K562 (cell line): ENCODE measurements around the gene SDSL. TPM values are rescaled to one million over a fixed set of nuclear protein-coding genes. Genes with fewer than 3 reads are reported as not detected.
A peak's percentile ranks its signal among the peaks of the same experiment; 100 is the strongest.

Experiments
- ATAC-seq: fragments of 200-7000 bp; cut with Tn5 transposase; 3 replicates; pipeline ENCODE4 v1.9.1; 2020; ENCODE audit warnings: moderate library complexity
- BruUV-seq: library from RNA; stranded (reverse); fragments of 400-500 nt; replicated peaks from 2 replicates; lab custom pipeline; 2021; lab: Mats Ljungman, UMichigan
- CTCF ChIA-PET: fragments of 300-600 bp; formaldehyde crosslinking; extraction: SDS; loops from one replicate; lab custom pipeline; 2021; ENCODE audit warnings: low intra/inter-chr PET ratio; lab: Yijun Ruan, JAX
- POLR2A ChIA-PET: fragments of 300-600, 350-650 bp; sonication (Branson Sonifier 250); formaldehyde crosslinking; extraction: SDS; loops from one replicate; lab custom pipeline; 2021; ENCODE audit warnings: antibody characterized with exemption, inconsistent platforms; lab: Yijun Ruan, JAX
- DNase-seq, 4 experiments: peaks; one replicate each; pipeline versions ENCODE4 v3.0.0 to v3.0.0-alpha.2; 2011 to 2018; ENCODE audit warnings: low spot score in 3 of 4, mixed read lengths in 3 of 4; ENCODE audit errors: extremely low read depth in 1 of 4
- FAIRE-seq: peaks from 2 replicates; lab custom pipeline; 2011; peaks lifted over from hg19 to GRCh38; lab: Jason Lieb, UNC
- H2AFZ ChIP-seq: 2 replicates; pipeline ENCODE4 v1.6.0; 2011; ENCODE audit warnings: low read depth, low read length, control low read depth, inconsistent platforms
- H3K27ac ChIP-seq: fragments of 200-600 bp; 3 replicates; pipeline ENCODE4 v1.8.0; 2011; ENCODE audit warnings: low read depth, mild to moderate bottlenecking, control low read depth, inconsistent platforms, low read length, moderate library complexity, mixed read lengths; ENCODE audit errors: extremely low read depth
- H3K27me3 ChIP-seq, 2 experiments: fragments of 300-600 bp in 1 of 2; 2 replicates in 1 of 2; 3 replicates in 1 of 2; pipeline versions ENCODE4 v1.6.0 to v1.8.0; 2011; ENCODE audit warnings: inconsistent platforms in 2 of 2, low read length in 2 of 2, mild to moderate bottlenecking in 1 of 2, mixed read lengths in 1 of 2, moderate library complexity in 1 of 2; ENCODE audit not compliant: control insufficient read depth in 2 of 2, insufficient read depth in 2 of 2
- H3K36me3 ChIP-seq: fragments of 300-600 bp; 3 replicates; pipeline ENCODE4 v1.8.0; 2011; ENCODE audit warnings: mild to moderate bottlenecking, low read length, inconsistent platforms; ENCODE audit not compliant: control insufficient read depth, insufficient read depth
- H3K4me1 ChIP-seq, 2 experiments: fragments of 200-600 bp in 1 of 2; replicated peaks in 1 of 2; 2 replicates in 1 of 2; 3 replicates in 1 of 2; pipeline versions ENCODE4 v1.5.1 to v1.8.0; 2011; ENCODE audit warnings: inconsistent platforms in 2 of 2, low read length in 2 of 2, mild to moderate bottlenecking in 1 of 2, mixed read lengths in 1 of 2, moderate library complexity in 1 of 2; ENCODE audit not compliant: control insufficient read depth in 2 of 2, insufficient read depth in 2 of 2
- H3K4me2 ChIP-seq: 2 replicates; pipeline ENCODE4 v1.6.1; 2011; ENCODE audit warnings: low read length, control low read depth, inconsistent platforms, mixed read lengths; ENCODE audit not compliant: insufficient read depth
- H3K4me3 ChIP-seq: fragments of 200-600 bp; sonication (generic), shearing (Covaris generic); 2 replicates; pipeline ENCODE4 v1.5.1; 2016; ENCODE audit warnings: control low read depth, inconsistent platforms
- H3K79me2 ChIP-seq: fragments of 200-600 bp; 3 replicates; pipeline ENCODE4 v1.8.0; 2011; ENCODE audit warnings: low read length, inconsistent platforms; ENCODE audit not compliant: control insufficient read depth, insufficient read depth
- H3K9ac ChIP-seq, 2 experiments: 2 replicates each; pipeline versions ENCODE4 v1.6.0 to v1.6.1; 2011; ENCODE audit warnings: low read depth in 2 of 2, low read length in 2 of 2, control low read depth in 1 of 2, inconsistent platforms in 1 of 2, mild to moderate bottlenecking in 1 of 2, mixed read lengths in 1 of 2; ENCODE audit not compliant: insufficient read depth in 1 of 2
- H3K9me1 ChIP-seq: one replicate; pipeline ENCODE4 v1.6.0; 2011; ENCODE audit warnings: inconsistent platforms, mild to moderate bottlenecking, low read length, moderate library complexity; ENCODE audit not compliant: control insufficient read depth, insufficient read depth
- H3K9me3 ChIP-seq: replicated peaks from 2 replicates; pipeline ENCODE4 v1.5.1; 2011; ENCODE audit warnings: low read depth, low read length, inconsistent platforms; ENCODE audit not compliant: control insufficient read depth, insufficient read depth
- H4K20me1 ChIP-seq: replicated peaks from 2 replicates; pipeline ENCODE4 v1.6.1; 2011; ENCODE audit warnings: low read length, inconsistent platforms, mixed read lengths; ENCODE audit not compliant: control insufficient read depth, insufficient read depth
- RBBP5 ChIP-seq: fragments of 200-600 bp; sonication (generic); IDR thresholded peaks from 2 replicates; pipeline ENCODE4 v1.6.1; 2012; ENCODE audit warnings: borderline replicate concordance, mild to moderate bottlenecking, low read length, control low read depth, inconsistent platforms; ENCODE audit not compliant: insufficient read depth, poor library complexity, severe bottlenecking
- RFX5 ChIP-seq: IDR thresholded peaks from 2 replicates; pipeline ENCODE4 v1.6.1; 2011; ENCODE audit warnings: low read depth, mild to moderate bottlenecking, improper control_type of control experiment, low read length
- ZNF121 ChIP-seq: sonication (generic); formaldehyde crosslinking; conservative IDR thresholded peaks from 2 replicates; pipeline ENCODE4 v1.8.0; 2022; ENCODE audit warnings: missing genetic modification reagents
- ZNF316 ChIP-seq: fragments of 450-650 bp; IDR thresholded peaks from 2 replicates; pipeline ENCODE4 v1.6.1; 2016
- ZNF551 ChIP-seq: fragments of 250-450 bp; sonication (Bioruptor Pico); IDR thresholded peaks from 2 replicates; pipeline ENCODE4 v1.5.0; 2021; ENCODE audit warnings: mild to moderate bottlenecking, moderate library complexity
- WGBS: fragments of 100-300 bp; shearing (Covaris generic); methylation state at CpG from one replicate; pipeline ENCODE4 v1.1.6; 2016; ENCODE audit warnings: low coverage, mixed read lengths; ENCODE audit not compliant: insufficient coverage; ENCODE audit errors: missing lambda C conversion rate; 5-methylcytosine and 5-hydroxymethylcytosine counted together
- in situ Hi-C: fragments of 300-500 bp; cut with MboI; formaldehyde crosslinking; loops from 4 replicates; pipeline ENCODE4 v1.15.0; 2018; ENCODE audit warnings: inconsistent platforms, mixed read lengths
- intact Hi-C: fragments of 100-400 bp; cut with micrococcal nuclease; formaldehyde crosslinking; loops from 2 replicates; pipeline ENCODE4 v1.14.2; 2022
- polyA plus RNA-seq, 8 experiments: library from polyadenylated mRNA; depleted of rRNA in 4 of 8; stranded (reverse) in 5 of 8; unstranded in 3 of 8; fragments of >200 nt; fragmentation: Nextera tagmentation in 2 of 8; fragmentation: Illumina TruSeq in 1 of 8; extraction: Ambion mirVana in 2 of 8; extraction: Trizol in 1 of 8; gene quantifications; 2 replicates each; pipeline versions ENCODE4 v1.2.1 to v1.2.3, GENCODE V29; 2011 to 2014; ENCODE audit warnings: inconsistent platforms in 1 of 8, missing spikeins in 1 of 8
- total RNA-seq, 7 experiments: library from RNA; depleted of rRNA in 6 of 7; stranded (reverse); fragments of >200 nt in 6 of 7; fragmentation: Illumina TruSeq in 2 of 7; extraction: Trizol in 2 of 7; gene quantifications; 2 replicates each; pipeline versions ENCODE4 v1.2.1 to v1.2.3, GENCODE V29; 2011 to 2021; ENCODE audit warnings: low replicate concordance in 1 of 7
- TF ChIP-seq, protein P1 (sequence below): fragments of 450-650 bp; conservative IDR thresholded peaks from 2 replicates; pipeline ENCODE4 v1.6.1; 2016; ENCODE audit warnings: missing genetic modification characterization, low read depth, mild to moderate bottlenecking, control low read depth, missing compliant biosample characterization

SDSL gene
- total and polyA plus RNA-seq, 9 of the 15 experiments (the other 6 are each of a cell fraction or from before 2014, with no cell fraction given), result 0.31 to 11.0 (median 7.4) TPM

DNA sequence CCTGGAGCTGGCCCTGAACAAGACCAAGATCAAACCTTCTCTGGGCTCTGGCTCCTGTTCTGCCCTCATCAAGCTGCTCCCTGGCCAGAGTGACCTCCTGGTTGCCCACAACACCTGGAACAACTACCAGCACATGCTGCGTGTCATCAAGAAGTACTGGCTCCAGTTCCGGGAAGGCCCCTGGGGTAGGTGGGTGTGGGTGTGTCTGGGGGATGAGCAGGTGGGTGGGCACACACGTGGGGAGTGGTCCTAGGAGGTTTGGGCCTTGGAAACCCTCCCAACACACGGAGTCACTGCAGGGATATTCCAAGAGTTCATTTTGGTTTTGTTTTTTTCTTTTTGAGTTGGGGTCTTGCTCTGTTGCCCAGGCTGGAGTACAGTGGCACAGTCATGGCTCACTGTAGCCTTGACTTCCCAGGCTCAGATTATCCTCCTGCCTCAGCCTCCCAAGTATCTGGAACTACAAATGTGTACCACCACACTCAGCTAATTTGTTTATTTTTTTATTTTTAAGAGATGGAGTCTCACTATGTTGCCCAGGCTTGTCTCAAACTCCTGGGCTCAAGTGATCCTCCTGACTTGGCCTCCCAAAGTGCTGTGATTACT lies 47.3 kb upstream of the SDSL start:
- no peaks in the 10 kb centered on the region for H3K9me3 ChIP-seq
- H2AFZ ChIP-seq, result no peak overlapping the region
- no peak overlapping the region for H3K4me2 ChIP-seq
- no peak overlapping the region for H3K9ac ChIP-seq
- DNase-seq (no peak), FAIRE-seq (no peak), ATAC-seq (no peak)
- ChIA-PET CTCF (no interaction called here), POLR2A (interaction anchor here (0.8 kb wide), 1 partner anchor 63 kb away, joined by 3 read pairs; no protein-coding TSS in a partner anchor)
- no peaks in the 10 kb centered on the region for H3K27me3 ChIP-seq
- H3K36me3 ChIP-seq, result peaks cover 61% of the 10 kb centered on the region; the same call in 2 of the 3 replicates
- no peak overlapping the region for H3K27ac ChIP-seq
- peaks cover 5 to 14% of the 10 kb centered on the region in 2 experiments; a peak in 3 of 5 replicates for H3K4me1 ChIP-seq
- H3K4me3 ChIP-seq, result no peak overlapping the region
- intact Hi-C loops (no loop called here), in situ Hi-C loops (no loop called here)
- 0 out of 2 replicates have a peak, but pooled peaks cover 3% of the 10 kb centered on the region for H4K20me1 ChIP-seq
- TF ChIP-seq RFX5, result no peak
- TF ChIP-seq RBBP5, result no peak
- TF ChIP-seq ZNF551 (CRISPR knock-in tag), result no peak
- peak; percentile 76 for TF ChIP-seq ZNF121 (CRISPR knock-in tag)
- no peak for TF ChIP-seq ZNF316
- TF ChIP-seq, protein P1, sequence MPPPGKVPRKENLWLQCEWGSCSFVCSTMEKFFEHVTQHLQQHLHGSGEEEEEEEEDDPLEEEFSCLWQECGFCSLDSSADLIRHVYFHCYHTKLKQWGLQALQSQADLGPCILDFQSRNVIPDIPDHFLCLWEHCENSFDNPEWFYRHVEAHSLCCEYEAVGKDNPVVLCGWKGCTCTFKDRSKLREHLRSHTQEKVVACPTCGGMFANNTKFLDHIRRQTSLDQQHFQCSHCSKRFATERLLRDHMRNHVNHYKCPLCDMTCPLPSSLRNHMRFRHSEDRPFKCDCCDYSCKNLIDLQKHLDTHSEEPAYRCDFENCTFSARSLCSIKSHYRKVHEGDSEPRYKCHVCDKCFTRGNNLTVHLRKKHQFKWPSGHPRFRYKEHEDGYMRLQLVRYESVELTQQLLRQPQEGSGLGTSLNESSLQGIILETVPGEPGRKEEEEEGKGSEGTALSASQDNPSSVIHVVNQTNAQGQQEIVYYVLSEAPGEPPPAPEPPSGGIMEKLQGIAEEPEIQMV, result no peak
- no peaks in the 10 kb centered on the region for H3K79me2 ChIP-seq
- WGBS, result 82% methylated on average over 4 of the region's 4 CpGs
- no peaks in the 10 kb centered on the region for H3K9me1 ChIP-seq
- BruUV-seq, result no TSS peak
